Measurements from ENCODE around the gene MPHOSPH9. TPM values are rescaled to one million over a fixed set of nuclear protein-coding genes. Genes with fewer than 3 reads are reported as not detected.
A peak's percentile ranks its signal among the peaks of the same experiment; 100 is the strongest.

The MPHOSPH9 gene
- total RNA-seq, 4 donors from 2014 or later: 14.2 to 25.3 (median 15.1) TPM

DNA sequence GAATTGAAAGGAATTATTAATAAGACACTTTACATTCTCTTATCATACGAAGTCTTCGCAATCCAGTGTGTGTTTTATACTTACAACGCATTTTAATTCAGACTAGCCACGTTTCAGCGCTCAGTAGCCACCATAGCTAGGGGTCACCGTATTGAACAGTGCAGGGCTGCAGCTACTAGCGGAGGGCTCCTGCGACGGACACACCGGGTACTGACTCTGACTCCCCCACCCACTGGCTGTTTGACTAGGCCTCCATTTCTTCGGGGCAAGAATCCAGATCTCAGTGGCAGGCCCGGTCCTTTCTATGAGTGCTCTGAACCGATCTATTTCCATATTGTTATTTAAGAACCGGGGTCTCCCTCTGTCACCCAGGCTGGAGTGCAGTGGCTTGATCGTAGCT is 40.2 kb upstream of the MPHOSPH9 start:
- H3K36me3 ChIP-seq: no peaks in the 10 kb centered on the region
- no peak overlapping the region for H3K4me3 ChIP-seq
- no peaks in the 10 kb centered on the region for H3K27me3 ChIP-seq
- no peak for DNase-seq (ENCODE audit: extremely low spot score)
- no peak for TF ChIP-seq POLR2AphosphoS5 (IDR thresholded peaks at IDR 0.05)
- TF ChIP-seq, protein P1, sequence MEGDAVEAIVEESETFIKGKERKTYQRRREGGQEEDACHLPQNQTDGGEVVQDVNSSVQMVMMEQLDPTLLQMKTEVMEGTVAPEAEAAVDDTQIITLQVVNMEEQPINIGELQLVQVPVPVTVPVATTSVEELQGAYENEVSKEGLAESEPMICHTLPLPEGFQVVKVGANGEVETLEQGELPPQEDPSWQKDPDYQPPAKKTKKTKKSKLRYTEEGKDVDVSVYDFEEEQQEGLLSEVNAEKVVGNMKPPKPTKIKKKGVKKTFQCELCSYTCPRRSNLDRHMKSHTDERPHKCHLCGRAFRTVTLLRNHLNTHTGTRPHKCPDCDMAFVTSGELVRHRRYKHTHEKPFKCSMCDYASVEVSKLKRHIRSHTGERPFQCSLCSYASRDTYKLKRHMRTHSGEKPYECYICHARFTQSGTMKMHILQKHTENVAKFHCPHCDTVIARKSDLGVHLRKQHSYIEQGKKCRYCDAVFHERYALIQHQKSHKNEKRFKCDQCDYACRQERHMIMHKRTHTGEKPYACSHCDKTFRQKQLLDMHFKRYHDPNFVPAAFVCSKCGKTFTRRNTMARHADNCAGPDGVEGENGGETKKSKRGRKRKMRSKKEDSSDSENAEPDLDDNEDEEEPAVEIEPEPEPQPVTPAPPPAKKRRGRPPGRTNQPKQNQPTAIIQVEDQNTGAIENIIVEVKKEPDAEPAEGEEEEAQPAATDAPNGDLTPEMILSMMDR (IDR thresholded peaks at IDR 0.05): no peak
- no peak for TF ChIP-seq POLR2A (IDR thresholded peaks at IDR 0.05; ENCODE audit: low read depth)
- no peak for TF ChIP-seq EP300 (IDR thresholded peaks at IDR 0.05)
- peaks cover 29 to 35% (median 34%) of the 10 kb centered on the region in 4 donors for H3K4me1 ChIP-seq
- intact Hi-C loops (cut with DNase I): no loop called here
- no peaks in the 10 kb centered on the region for H3K9me3 ChIP-seq
- H3K27ac ChIP-seq (replicated peaks in 1 of 4): no peak overlapping the region
- 85% methylated on average over 15 of the region's 15 CpGs for WGBS

DNA sequence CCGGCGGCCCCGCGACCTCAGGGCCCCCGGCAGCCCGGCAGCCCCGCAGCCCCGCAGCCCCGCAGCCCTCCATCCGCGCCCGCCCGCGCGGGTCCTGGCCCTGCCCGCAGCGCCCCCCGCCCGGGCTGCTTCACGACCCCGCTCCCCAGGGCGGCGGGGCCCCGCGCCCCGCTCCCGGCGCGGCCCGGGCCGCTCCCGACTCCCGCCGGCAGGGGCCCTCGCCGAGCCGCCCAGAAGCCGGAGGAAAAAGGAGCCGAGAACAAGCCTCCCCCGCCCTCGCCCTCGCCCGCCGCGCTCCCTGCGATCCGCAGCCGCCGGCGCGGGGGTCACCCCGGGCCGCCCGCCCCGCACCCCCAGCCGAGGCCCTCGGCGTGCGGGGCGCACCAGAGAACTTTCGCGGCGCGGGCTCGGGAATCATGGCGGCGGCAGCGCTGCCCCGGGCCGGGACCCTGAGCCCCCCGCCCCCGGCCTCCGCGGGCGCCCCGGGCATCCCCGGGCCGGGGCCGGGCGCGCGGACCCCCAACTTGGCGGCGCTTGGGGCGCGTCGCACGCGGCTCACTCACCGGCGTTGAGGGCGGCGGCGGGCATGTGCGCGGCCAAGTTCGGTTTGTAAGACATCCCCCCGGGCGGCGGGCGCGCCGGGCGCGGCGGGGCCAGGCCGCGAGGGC is 38.2 kb upstream of the MPHOSPH9 start:
- H3K27ac ChIP-seq (replicated peaks in 1 of 4): peak overlapping the region; percentile 81 to 86 (median 82)
- no peaks in the 10 kb centered on the region for H3K27me3 ChIP-seq
- peaks cover 31 to 43% (median 43%) of the 10 kb centered on the region in 4 donors for H3K4me1 ChIP-seq
- peaks cover 0 to 11% (median 9%) of the 10 kb centered on the region in 4 donors for H3K36me3 ChIP-seq
- intact Hi-C loops (cut with DNase I): no loop called here
- no peaks in the 10 kb centered on the region for H3K9me3 ChIP-seq
- 0% methylated on average over 12 of the region's 108 CpGs for WGBS
- no peak for DNase-seq (ENCODE audit: extremely low spot score)
- peak overlapping the region; percentile 70 to 94 (median 78) for H3K4me3 ChIP-seq
- no peak for TF ChIP-seq POLR2AphosphoS5 (IDR thresholded peaks at IDR 0.05)
- TF ChIP-seq, protein P1 (IDR thresholded peaks at IDR 0.05): peak; percentile 49 to 71 (median 63)
- no peak for TF ChIP-seq EP300 (IDR thresholded peaks at IDR 0.05)
- no peak for TF ChIP-seq POLR2A (IDR thresholded peaks at IDR 0.05; ENCODE audit: low read depth)

- peaks cover 0 to 18% (median 14%) of the 10 kb centered on the region in 4 donors for H3K36me3 ChIP-seq
- WGBS: 2% methylated on average over 21 of the region's 51 CpGs
- TF ChIP-seq, protein P1 (IDR thresholded peaks at IDR 0.05): no peak
- TF ChIP-seq POLR2AphosphoS5 (IDR thresholded peaks at IDR 0.05): no peak
- TF ChIP-seq POLR2A (IDR thresholded peaks at IDR 0.05; ENCODE audit: low read depth): no peak
- TF ChIP-seq EP300 (IDR thresholded peaks at IDR 0.05): no peak
- peak overlapping the region; percentile 70 to 94 (median 78) for H3K4me3 ChIP-seq
- DNase-seq (ENCODE audit: extremely low spot score): no peak
- no peaks in the 10 kb centered on the region for H3K9me3 ChIP-seq
- peaks cover 31 to 43% (median 43%) of the 10 kb centered on the region in 4 donors for H3K4me1 ChIP-seq
- no peaks in the 10 kb centered on the region for H3K27me3 ChIP-seq
- intact Hi-C loops (cut with DNase I): no loop called here
- H3K27ac ChIP-seq (replicated peaks in 1 of 4): peak overlapping the region; percentile 81 to 86 (median 82)
Measured at GRCh38 chr12:123270214-123271000, 37.5 kb upstream of the MPHOSPH9 start.

DNA sequence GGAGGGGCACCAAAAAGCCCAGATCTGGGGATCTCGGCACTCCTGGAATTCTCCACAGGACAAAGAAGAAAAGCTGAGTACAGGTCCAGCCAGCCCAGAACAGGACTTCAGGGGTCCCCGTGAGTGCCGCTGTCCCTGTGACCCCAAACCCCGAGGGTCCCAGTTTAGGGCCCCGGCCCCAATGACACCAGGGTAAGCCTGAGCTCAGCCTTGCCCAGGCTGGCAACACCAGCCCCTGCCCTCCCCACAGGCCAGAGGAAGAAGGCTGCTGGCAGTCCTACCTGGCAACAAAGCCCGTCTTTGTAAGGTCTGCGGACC is 36.9 kb upstream of the MPHOSPH9 start:
- Histone ChIP-seq H3K4me3 (peak overlapping the region; percentile 70 to 94 (median 78)), H3K27ac (replicated peaks in 1 of 4) (peak overlapping the region; percentile 81 to 86 (median 82)), H3K9me3 (no peaks in the 10 kb centered on the region), H3K27me3 (no peaks in the 10 kb centered on the region), H3K4me1 (peaks cover 31 to 43% (median 43%) of the 10 kb centered on the region in 4 donors), H3K36me3 (peaks cover 3 to 24% (median 19%) of the 10 kb centered on the region in 4 donors)
- DNase-seq (ENCODE audit: extremely low spot score): no peak
- TF ChIP-seq EP300 (IDR thresholded peaks at IDR 0.05) (no peak), POLR2AphosphoS5 (IDR thresholded peaks at IDR 0.05) (no peak), POLR2A (IDR thresholded peaks at IDR 0.05; ENCODE audit: low read depth) (no peak)
- TF ChIP-seq, protein P1 (IDR thresholded peaks at IDR 0.05): no peak
- 5% methylated on average over 3 of the region's 7 CpGs for WGBS
- intact Hi-C loops (cut with DNase I): no loop called here
